H1 (cell line): ENCODE measurements around the gene FBXW5. TPM values are rescaled to one million over a fixed set of nuclear protein-coding genes. Genes with fewer than 3 reads are reported as not detected.
A peak's percentile ranks its signal among the peaks of the same experiment; 100 is the strongest.

Experiments
- CTCF ChIA-PET: fragments of 300-600 bp; sonication (Branson Sonifier 250); formaldehyde crosslinking; loops from one replicate; lab custom pipeline; 2021; ENCODE audit not compliant: partially characterized antibody; lab: Charles Lee
- POLR2A ChIA-PET: fragments of 300-600 bp; sonication (Branson Sonifier 250); formaldehyde crosslinking; loops from one replicate; lab custom pipeline; 2021; ENCODE audit warnings: inconsistent platforms; ENCODE audit not compliant: partially characterized antibody; lab: Charles Lee
- DNase-seq, 2 experiments: peaks; one replicate each; pipeline versions ENCODE4 v3.0.0 to v3.0.0-alpha.2; 2010 to 2022; ENCODE audit warnings: low spot score in 2 of 2, low read depth in 1 of 2, mixed read lengths in 1 of 2
- FAIRE-seq: peaks from 2 replicates; lab custom pipeline; 2011; peaks lifted over from hg19 to GRCh38; lab: Jason Lieb, UNC
- H2AFZ ChIP-seq: 2 replicates; pipeline ENCODE4 v1.8.1; 2012; ENCODE audit warnings: low read length, inconsistent platforms
- H2AK5ac ChIP-seq: 2 replicates; pipeline ENCODE4 v1.6.1; 2013; ENCODE audit warnings: low read depth, low read length
- H2BK120ac ChIP-seq: replicated peaks from 2 replicates; pipeline ENCODE3; 2013; ENCODE audit warnings: low read depth, low read length, inconsistent platforms
- H2BK12ac ChIP-seq: 2 replicates; pipeline ENCODE4 v1.6.1; 2013; ENCODE audit warnings: low read depth, low read length
- H2BK15ac ChIP-seq: 2 replicates; pipeline ENCODE4 v1.6.1; 2013; ENCODE audit warnings: low read length
- H2BK20ac ChIP-seq: 2 replicates; pipeline ENCODE4 v1.6.1; 2013; ENCODE audit warnings: low read length
- H2BK5ac ChIP-seq: 2 replicates; pipeline ENCODE4 v1.6.1; 2013; ENCODE audit warnings: low read depth, low read length
- H3K14ac ChIP-seq: 2 replicates; pipeline ENCODE4 v1.6.1; 2013; ENCODE audit warnings: inconsistent platforms; ENCODE audit not compliant: insufficient read length
- H3K18ac ChIP-seq: 2 replicates; pipeline ENCODE4 v1.6.1; 2013; ENCODE audit warnings: low read length; ENCODE audit errors: extremely low read depth
- H3K23ac ChIP-seq: 2 replicates; pipeline ENCODE4 v1.6.1; 2013; ENCODE audit warnings: inconsistent platforms; ENCODE audit not compliant: insufficient read length
- H3K23me2 ChIP-seq: 2 replicates; pipeline ENCODE4 v1.6.1; 2013; ENCODE audit warnings: low read depth, low read length
- H3K27ac ChIP-seq: 2 replicates; pipeline ENCODE4 v1.6.1; 2011; ENCODE audit warnings: low read depth, low read length, inconsistent platforms
- H3K27me3 ChIP-seq, 4 experiments: replicated peaks in 1 of 4; 1 replicate in 1 of 4; 2 replicates in 3 of 4; pipeline versions ENCODE4 v1.6.1 to v1.8.1; 2011 to 2013; ENCODE audit warnings: low read length in 3 of 4, mild to moderate bottlenecking in 3 of 4, inconsistent platforms in 2 of 4, mixed read lengths in 2 of 4, moderate library complexity in 1 of 4; ENCODE audit not compliant: control insufficient read depth in 3 of 4, insufficient read depth in 3 of 4; ENCODE audit errors: extremely low read depth in 1 of 4
- H3K36me3 ChIP-seq, 4 experiments: 2 replicates each; pipeline versions ENCODE4 v1.6.1 to v1.8.1; 2011 to 2013; ENCODE audit warnings: mild to moderate bottlenecking in 4 of 4, low read length in 3 of 4, moderate library complexity in 2 of 4, control low read depth in 1 of 4, inconsistent platforms in 1 of 4; ENCODE audit not compliant: insufficient read depth in 4 of 4, control insufficient read depth in 2 of 4
- H3K4ac ChIP-seq: replicated peaks from 2 replicates; pipeline ENCODE3; 2013; ENCODE audit warnings: low read length, low read depth, mixed read lengths, inconsistent platforms; ENCODE audit not compliant: insufficient read length
- H3K4me1 ChIP-seq, 4 experiments: replicated peaks in 1 of 4; 1 replicate in 1 of 4; 2 replicates in 3 of 4; pipeline versions ENCODE4 v1.6.1 to v1.8.1; 2011 to 2013; ENCODE audit warnings: low read length in 3 of 4, inconsistent platforms in 2 of 4, mixed read lengths in 1 of 4; ENCODE audit not compliant: insufficient read depth in 4 of 4, control insufficient read depth in 3 of 4
- H3K4me2 ChIP-seq, 2 experiments: 2 replicates each; pipeline versions ENCODE4 v1.6.1 to v1.8.1; 2011 to 2013; ENCODE audit warnings: low read depth in 2 of 2, low read length in 2 of 2, control low read depth in 1 of 2, inconsistent platforms in 1 of 2, mild to moderate bottlenecking in 1 of 2; ENCODE audit not compliant: insufficient read depth in 1 of 2
- H3K4me3 ChIP-seq, 4 experiments: fragments of 200-600, 300-600 bp in 1 of 4; sonication (generic), shearing (Covaris generic), sonication (Bioruptor Twin) in 1 of 4; 2 replicates each; pipeline versions ENCODE4 v1.5.1 to v1.8.1; 2011 to 2016; ENCODE audit warnings: low read length in 4 of 4, low read depth in 3 of 4, control low read depth in 2 of 4, inconsistent platforms in 2 of 4, mild to moderate bottlenecking in 2 of 4, mixed read lengths in 1 of 4, moderate library complexity in 1 of 4; ENCODE audit not compliant: insufficient read depth in 2 of 4; ENCODE audit errors: extremely low read depth in 1 of 4
- H3K56ac ChIP-seq: replicated peaks from 2 replicates; pipeline ENCODE3; 2013; ENCODE audit warnings: low read depth, mild to moderate bottlenecking, mixed read lengths, low read length, inconsistent platforms; ENCODE audit not compliant: insufficient read length
- H3K79me1 ChIP-seq: 2 replicates; pipeline ENCODE4 v1.6.1; 2013; ENCODE audit warnings: low read depth, low read length, control low read depth
- H3K79me2 ChIP-seq, 2 experiments: 2 replicates each; pipeline versions ENCODE4 v1.6.1 to v1.8.1; 2012 to 2013; ENCODE audit warnings: low read length in 2 of 2, mild to moderate bottlenecking in 2 of 2, inconsistent platforms in 1 of 2; ENCODE audit not compliant: insufficient read depth in 2 of 2, control insufficient read depth in 1 of 2
- H3K9ac ChIP-seq, 4 experiments: replicated peaks in 1 of 4; 1 replicate in 1 of 4; 2 replicates in 3 of 4; pipeline versions ENCODE4 v1.6.1 to v1.8.1; 2011 to 2013; ENCODE audit warnings: low read depth in 3 of 4, low read length in 3 of 4, control low read depth in 2 of 4, mild to moderate bottlenecking in 2 of 4, moderate library complexity in 2 of 4, inconsistent platforms in 1 of 4; ENCODE audit errors: extremely low read depth in 1 of 4
- H3K9me3 ChIP-seq, 2 experiments: 2 replicates each; pipeline versions ENCODE4 v1.6.1 to v1.8.1; 2012 to 2013; ENCODE audit warnings: mild to moderate bottlenecking in 2 of 2, moderate library complexity in 2 of 2, control low read depth in 1 of 2, inconsistent platforms in 1 of 2, low read depth in 1 of 2, low read length in 1 of 2, mixed read lengths in 1 of 2; ENCODE audit not compliant: insufficient read depth in 2 of 2
- H4K20me1 ChIP-seq, 2 experiments: replicated peaks in 1 of 2; 2 replicates each; pipeline versions ENCODE3 to v1.8.1; 2011 to 2013; ENCODE audit warnings: inconsistent platforms in 2 of 2, low read length in 2 of 2, mild to moderate bottlenecking in 1 of 2; ENCODE audit not compliant: insufficient read depth in 2 of 2, control insufficient read depth in 1 of 2
- H4K5ac ChIP-seq: 2 replicates; pipeline ENCODE4 v1.6.1; 2013; ENCODE audit warnings: low read length, low read depth, mixed read lengths, inconsistent platforms; ENCODE audit not compliant: insufficient read length
- H4K8ac ChIP-seq: 2 replicates; pipeline ENCODE4 v1.8.0; 2013; ENCODE audit warnings: mild to moderate bottlenecking, moderate library complexity, low read length, inconsistent platforms; ENCODE audit not compliant: insufficient read depth; ENCODE audit errors: extremely low read depth
- H4K91ac ChIP-seq: replicated peaks from 2 replicates; pipeline ENCODE3; 2013; ENCODE audit warnings: low read length, mixed read lengths, inconsistent platforms; ENCODE audit not compliant: insufficient read length
- CBX5 ChIP-seq: fragments of 300-800, 300-1000 bp; sonication (generic); IDR thresholded peaks from 2 replicates; pipeline ENCODE4 v1.7.1; 2016; ENCODE audit warnings: antibody characterized with exemption, low read length, low read depth
- FOSL1 ChIP-seq: IDR thresholded peaks from 2 replicates; pipeline ENCODE4 v1.6.1; 2011; ENCODE audit warnings: mild to moderate bottlenecking, low read depth, low read length, moderate library complexity; ENCODE audit not compliant: insufficient read depth
- GTF2F1 ChIP-seq: IDR thresholded peaks from 2 replicates; pipeline ENCODE4 v1.6.1; 2012; ENCODE audit warnings: low read depth, low read length, improper control_type of control experiment, borderline replicate concordance
- HDAC2 ChIP-seq, 2 experiments: fragments of 300-600 bp in 1 of 2; sonication (generic) in 1 of 2; IDR thresholded peaks; 2 replicates each; pipeline ENCODE4 v1.6.1; 2011 to 2012; ENCODE audit warnings: low read depth in 2 of 2, low read length in 2 of 2, mild to moderate bottlenecking in 2 of 2, moderate library complexity in 2 of 2, borderline replicate concordance in 1 of 2, inconsistent platforms in 1 of 2
- KDM5A ChIP-seq: fragments of 200-600 bp; IDR thresholded peaks from 2 replicates; pipeline ENCODE4 v1.7.1; 2012; ENCODE audit warnings: mild to moderate bottlenecking, low read length, inconsistent platforms, mixed read lengths
- MAFK ChIP-seq: IDR thresholded peaks from 2 replicates; pipeline ENCODE4 v1.6.1; 2012; ENCODE audit warnings: low read depth, mild to moderate bottlenecking, improper control_type of control experiment, low read length
- POLR2A ChIP-seq, 2 experiments: IDR thresholded peaks; 1 replicate in 1 of 2; 2 replicates in 1 of 2; pipeline ENCODE4 v1.6.1; 2011; ENCODE audit warnings: low read depth in 2 of 2, low read length in 2 of 2, mild to moderate bottlenecking in 2 of 2; ENCODE audit errors: control extremely low read depth in 1 of 2
- RBBP5 ChIP-seq: IDR thresholded peaks from 2 replicates; pipeline ENCODE4 v1.7.1; 2012; ENCODE audit warnings: low read depth, mild to moderate bottlenecking, inconsistent platforms, low read length, moderate library complexity, borderline replicate concordance
- SIN3A ChIP-seq, 2 experiments: IDR thresholded peaks in 1 of 2; conservative IDR thresholded peaks in 1 of 2; 2 replicates each; pipeline ENCODE4 v1.6.1; 2011 to 2012; ENCODE audit warnings: low read length in 2 of 2, improper control_type of control experiment in 1 of 2, low read depth in 1 of 2, mild to moderate bottlenecking in 1 of 2
- TBP ChIP-seq: IDR thresholded peaks from 2 replicates; pipeline ENCODE4 v1.6.1; 2011; ENCODE audit warnings: low read depth, low read length, improper control_type of control experiment
- ZNF274 ChIP-seq: IDR thresholded peaks from 2 replicates; pipeline ENCODE4 v1.7.0; 2012; ENCODE audit warnings: low read length, borderline replicate concordance; ENCODE audit errors: extremely low read depth
- WGBS, 2 experiments: shearing (Covaris generic) in 1 of 2; methylation state at CpG; one replicate each; pipeline versions ENCODE4 v1.1.6 to v1.1.7; 2013 to 2015; ENCODE audit warnings: low lambda C conversion rate in 2 of 2, mixed read lengths in 2 of 2, inconsistent platforms in 1 of 2, low coverage in 1 of 2, missing lambda C conversion rate in 1 of 2; ENCODE audit not compliant: insufficient replicate concordance in 2 of 2, insufficient coverage in 1 of 2, insufficient read length in 1 of 2; ENCODE audit errors: extremely low coverage in 1 of 2, missing lambda C conversion rate in 1 of 2; 5-methylcytosine and 5-hydroxymethylcytosine counted together
- polyA plus RNA-seq, 7 experiments: library from polyadenylated mRNA; depleted of rRNA in 3 of 7; stranded (reverse) in 5 of 7; unstranded in 2 of 7; fragments of >200 nt in 5 of 7; fragments of 200-250 nt in 2 of 7; gene quantifications; 1 replicate in 5 of 7; 2 replicates in 1 of 7; 4 replicates in 1 of 7; pipeline versions ENCODE4 v1.2.1 to v1.2.3, GENCODE V29; 2011 to 2013; ENCODE audit warnings: missing spikeins in 2 of 7, mixed read lengths in 2 of 7
- total RNA-seq: library from RNA; stranded (reverse); fragmentation: NEBNext Ultra II Directional; extraction: Animal tissue kit (Norgen Biotek cat#: 25700); gene quantifications from 2 replicates; pipeline ENCODE4 v1.2.1, GENCODE V29; 2021
- TF ChIP-seq, protein P1 (sequence below): IDR thresholded peaks from 2 replicates; pipeline ENCODE4 v1.6.1; 2011; ENCODE audit warnings: low read depth, mild to moderate bottlenecking, low read length; ENCODE audit not compliant: insufficient read depth

Gene FBXW5
- total and polyA plus RNA-seq, 2 of the 8 experiments (the other 6 are each of a cell fraction or from before 2014, with no cell fraction given): 49.0 to 71.0 TPM

DNA sequence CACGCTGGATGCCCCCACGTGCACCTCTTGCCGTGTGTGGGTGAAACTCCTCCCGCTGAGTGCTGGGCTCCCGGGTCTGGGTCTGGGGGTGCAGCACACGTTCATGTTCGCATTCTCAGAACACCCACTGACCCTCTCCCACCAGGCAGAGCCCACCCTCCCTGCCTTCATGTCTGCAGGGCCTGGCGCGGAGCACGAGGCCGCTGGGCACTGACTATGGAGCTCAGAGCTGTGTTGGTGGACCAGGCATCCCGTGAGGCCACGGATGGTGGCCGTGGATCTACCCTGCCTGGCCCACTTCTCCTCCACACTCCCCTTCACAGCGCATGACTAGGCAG lies 16.4 kb upstream of the FBXW5 start:
- no peaks in the 10 kb centered on the region; the same call in 1 of the 2 replicates for H3K79me1 ChIP-seq
- TF ChIP-seq, protein P1, sequence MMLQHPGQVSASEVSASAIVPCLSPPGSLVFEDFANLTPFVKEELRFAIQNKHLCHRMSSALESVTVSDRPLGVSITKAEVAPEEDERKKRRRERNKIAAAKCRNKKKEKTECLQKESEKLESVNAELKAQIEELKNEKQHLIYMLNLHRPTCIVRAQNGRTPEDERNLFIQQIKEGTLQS: no peak
- no peak for TF ChIP-seq ZNF274
- no peak for TF ChIP-seq HDAC2 (IDR thresholded peaks at IDR 0.05; ENCODE audit: borderline replicate concordance in 1 of 2, low read depth in 2 of 2, low read length in 2 of 2)
- TF ChIP-seq POLR2A (IDR thresholded peaks at IDR 0.05; ENCODE audit: control extremely low read depth in 1 of 2, low read depth in 2 of 2, low read length in 2 of 2): no peak
- TF ChIP-seq FOSL1: no peak
- no peak for TF ChIP-seq TBP
- TF ChIP-seq MAFK: no peak
- TF ChIP-seq GTF2F1: no peak
- TF ChIP-seq CBX5: no peak
- TF ChIP-seq SIN3A (conservative IDR thresholded peaks at IDR 0.05 in 1 of 2, IDR thresholded peaks at IDR 0.05 in 1 of 2; ENCODE audit: low read depth in 1 of 2, low read length in 2 of 2): no peak
- no peak for TF ChIP-seq KDM5A
- TF ChIP-seq RBBP5: no peak

More for the DNA sequence above, 16.4 kb upstream of the FBXW5 start:
- peak overlapping the region; percentile 60; the same call in 1 of the 2 replicates for H2BK12ac ChIP-seq
- no peak overlapping the region for H2BK5ac ChIP-seq
- ChIA-PET CTCF (interaction anchor here (1.3 to 5.6 kb wide), 3 partner anchors 13 to 74 kb away, joined by 6 to 32 read pairs (median 31); partner anchors contain the start of gene PTGDS), POLR2A (interaction anchor here (1.5 kb wide), 1 partner anchor 23 kb away, joined by 3 read pairs; no protein-coding TSS in a partner anchor)
- H2BK20ac ChIP-seq: no peak overlapping the region; the same call in 1 of the 2 replicates
- H3K4me3 ChIP-seq: no peak overlapping the region
- peaks cover 0 to 5% (median 3%) of the 10 kb centered on the region in 4 experiments; a peak in 5 of 7 replicates for H3K4me1 ChIP-seq
- H2BK120ac ChIP-seq: no peak overlapping the region
- no peak for DNase-seq
- peaks cover 0 to 4% of the 10 kb centered on the region in 2 experiments for H4K20me1 ChIP-seq
- no peak for FAIRE-seq
- peaks cover 12% of the 10 kb centered on the region; the same call in 1 of the 2 replicates for H3K23me2 ChIP-seq
- H3K4me2 ChIP-seq: no peak overlapping the region
- no peak overlapping the region for H3K18ac ChIP-seq
- no peaks in the 10 kb centered on the region for H3K9me3 ChIP-seq
- no peaks in the 10 kb centered on the region for H3K79me2 ChIP-seq
- H3K27me3 ChIP-seq: no peaks in the 10 kb centered on the region
- H4K91ac ChIP-seq: no peak overlapping the region
- H3K56ac ChIP-seq: no peak overlapping the region
- no peak overlapping the region for H3K23ac ChIP-seq
- H2BK15ac ChIP-seq: no peak overlapping the region
- peak overlapping the region; percentile 89 for H4K8ac ChIP-seq
- H3K9ac ChIP-seq: no peak overlapping the region
- H4K5ac ChIP-seq: no peak overlapping the region
- no peak overlapping the region for H3K14ac ChIP-seq
- WGBS, 2 experiments: 93% methylated on average over 14 of the region's 15 CpGs; no CpG with 5 or more reads in 1 of the 2 experiments
- no peak overlapping the region for H2AFZ ChIP-seq
- no peak overlapping the region for H3K4ac ChIP-seq
- no peak overlapping the region for H3K27ac ChIP-seq
- no peak overlapping the region for H2AK5ac ChIP-seq
- no peaks in the 10 kb centered on the region for H3K36me3 ChIP-seq
